Fibroblast of skin of back (primary cell): ENCODE results near the gene NDUFS2.
A peak's percentile ranks its signal among the peaks of the same experiment; 100 is the strongest.

Experiments
- DNase-seq: peaks from one replicate; pipeline ENCODE4 v3.0.0-alpha.2; 2013

Gene NDUFS2

DNA sequence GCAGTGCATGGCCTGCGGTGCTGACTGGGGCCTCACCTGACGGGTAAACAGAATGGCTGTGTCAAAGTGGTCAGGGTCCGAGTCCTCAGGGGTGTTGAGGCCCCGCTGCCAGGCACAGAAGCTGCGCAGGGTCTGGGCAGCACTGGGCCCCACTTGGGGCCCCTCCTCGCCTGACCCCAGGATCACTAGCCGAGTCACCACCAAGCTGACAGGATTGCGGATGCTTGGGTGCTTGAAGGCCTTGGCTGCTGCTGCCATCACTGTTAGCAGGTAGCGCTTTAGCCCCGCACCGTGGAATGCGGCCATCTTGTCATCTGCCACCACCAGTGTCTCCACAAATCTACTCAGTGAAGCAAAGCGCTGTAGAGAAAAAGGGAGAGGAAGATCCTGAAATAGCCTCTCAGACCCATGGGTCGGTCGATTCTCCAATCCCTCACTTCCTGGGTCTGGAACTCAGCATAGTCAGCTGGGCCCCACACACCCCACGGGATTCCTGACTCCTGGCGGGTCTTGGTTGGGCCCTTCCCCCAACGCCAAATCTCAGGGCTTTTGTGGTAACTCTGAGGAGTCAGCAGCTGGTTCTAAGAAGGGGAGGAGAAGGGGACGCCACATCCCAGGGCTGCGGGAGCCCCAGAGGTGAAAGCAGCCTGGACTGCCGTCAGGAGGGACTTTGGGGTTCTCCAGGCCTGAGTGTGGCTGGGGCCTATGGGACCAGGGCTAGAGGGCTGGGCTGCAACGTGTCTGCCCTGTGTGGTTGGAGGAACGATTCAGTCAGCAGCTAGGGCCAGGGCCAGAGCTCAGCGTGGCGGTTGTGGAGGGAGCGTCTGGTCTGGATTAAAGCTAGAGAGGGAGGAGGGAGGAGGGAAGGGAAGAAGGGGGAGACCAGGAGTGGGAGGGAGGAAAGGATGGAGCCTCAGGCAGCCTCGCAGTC is 5.4 kb upstream of the NDUFS2 start:
- peak; percentile 91 for DNase-seq

DNA sequence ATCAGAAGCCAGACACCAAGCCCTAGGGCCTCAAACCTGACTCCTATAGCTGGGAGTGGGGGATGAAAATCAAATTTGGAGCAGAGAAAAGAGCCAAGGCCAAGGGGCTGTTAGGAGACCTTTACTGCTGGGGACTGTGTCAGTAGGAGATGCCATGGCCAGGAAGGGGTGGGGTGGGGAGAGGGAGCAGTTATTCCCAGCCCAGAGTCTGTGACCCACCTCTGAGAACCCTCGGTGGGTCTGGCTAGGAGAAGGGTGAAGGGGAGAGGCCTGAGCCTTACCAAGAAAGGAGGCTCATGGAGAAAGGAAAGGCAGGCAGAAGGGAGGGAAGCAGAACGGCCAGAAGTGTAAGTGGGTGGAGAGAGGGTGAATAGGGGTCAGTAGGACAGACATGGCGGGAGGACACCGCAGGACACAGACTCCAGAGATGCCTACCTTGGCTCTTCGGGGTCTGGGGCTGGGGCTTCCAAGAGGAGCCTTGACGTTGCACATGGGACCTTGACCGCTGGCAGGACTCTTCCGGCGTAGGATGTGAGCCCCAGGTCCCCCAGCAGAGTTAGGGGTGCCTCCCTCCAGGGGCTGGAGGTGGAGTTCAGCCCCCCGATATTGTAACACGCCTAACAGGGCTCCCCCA is 4.5 kb upstream of the NDUFS2 start:
- no peak for DNase-seq

GRCh38 chr1:161198194-161198896 is 3.8 kb upstream of the NDUFS2 start:
- peak; percentile 54 for DNase-seq

- DNase-seq = peak; percentile 97
Measured at GRCh38 chr1:161198897-161199431, 3.2 kb upstream of the NDUFS2 start, which contains the start of gene ADAMTS4. Gene ADAMTS4, minus strand, starts transcription at chr1:161199054. Its CDS starts 427 bp downstream, at chr1:161198627.

- no peak for DNase-seq
Measured at GRCh38 chr1:161199506-161200139, 2.5 kb upstream of the NDUFS2 start.

DNA sequence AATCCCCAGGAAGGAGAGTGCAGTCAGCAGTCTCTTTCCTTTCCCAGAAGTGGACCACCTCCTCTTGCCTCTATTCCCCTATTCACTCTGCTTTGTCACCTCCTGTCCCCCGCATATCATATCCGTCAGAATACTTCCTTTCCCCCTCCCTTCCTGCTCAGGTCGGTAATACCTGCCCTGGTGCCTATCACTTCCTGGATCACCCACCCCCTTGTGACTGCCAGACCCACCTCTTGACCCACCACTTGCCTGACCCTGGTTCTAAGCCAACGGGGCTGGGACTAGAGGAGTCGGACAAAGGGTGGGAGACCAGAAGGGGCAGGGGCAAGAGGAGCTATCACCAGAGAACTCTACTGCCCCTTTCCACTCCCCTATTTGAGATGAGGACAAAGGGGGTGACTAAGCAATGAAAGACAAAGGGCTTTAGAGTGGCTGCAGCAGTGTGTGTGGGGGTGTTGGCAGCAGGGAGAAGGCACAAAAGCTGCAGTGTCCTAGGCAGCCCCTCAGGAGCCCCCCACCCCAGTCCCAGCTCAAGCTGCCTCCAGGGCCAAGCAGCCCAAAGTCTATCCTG is 1.7 kb upstream of the NDUFS2 start:
- DNase-seq = no peak

DNA sequence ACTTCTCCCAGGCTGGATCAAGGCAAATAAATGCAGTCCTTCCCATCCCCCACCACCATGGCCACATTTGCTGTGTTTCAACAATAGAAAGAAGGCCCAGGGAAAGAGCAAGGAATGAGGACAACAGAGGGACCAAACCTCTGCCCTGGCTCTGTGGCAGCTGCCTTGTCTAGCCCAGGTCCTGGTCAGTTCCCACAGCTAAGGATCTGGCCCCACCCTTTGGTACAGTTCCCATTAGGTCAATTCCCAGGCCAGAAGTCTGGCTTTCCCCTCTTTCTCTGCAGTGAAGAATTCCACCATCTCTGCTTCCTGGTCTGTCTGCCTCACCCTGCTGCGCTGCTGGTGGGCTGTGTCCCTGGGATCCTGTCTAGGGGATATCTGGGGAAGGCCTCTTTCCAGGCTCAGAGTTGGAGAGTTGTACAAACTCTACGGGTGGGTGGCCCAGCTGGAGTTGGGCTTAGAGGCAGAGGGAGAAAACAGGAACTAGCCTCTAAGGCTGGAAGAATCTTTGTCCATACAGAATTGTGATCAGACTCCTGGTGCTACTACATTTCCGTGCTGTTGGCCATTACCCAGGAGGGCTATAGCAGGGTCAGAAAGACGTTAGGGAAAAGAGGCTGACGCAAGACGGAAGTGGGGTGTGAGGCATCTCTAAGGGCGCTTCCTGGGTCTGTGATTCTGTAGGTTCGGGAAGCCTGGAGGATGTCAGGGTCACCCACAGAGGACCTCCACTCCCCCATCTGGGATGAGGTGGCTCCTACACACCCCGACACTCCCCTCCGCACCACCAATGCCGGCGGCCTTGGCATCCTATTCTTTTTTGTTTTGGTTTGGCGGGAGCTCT is 953 bp upstream of the NDUFS2 start:
- peak; percentile 62 for DNase-seq

- DNase-seq = no peak
Measured at GRCh38 chr1:161206411-161207140, 4.4 kb downstream of the NDUFS2 start.

DNA sequence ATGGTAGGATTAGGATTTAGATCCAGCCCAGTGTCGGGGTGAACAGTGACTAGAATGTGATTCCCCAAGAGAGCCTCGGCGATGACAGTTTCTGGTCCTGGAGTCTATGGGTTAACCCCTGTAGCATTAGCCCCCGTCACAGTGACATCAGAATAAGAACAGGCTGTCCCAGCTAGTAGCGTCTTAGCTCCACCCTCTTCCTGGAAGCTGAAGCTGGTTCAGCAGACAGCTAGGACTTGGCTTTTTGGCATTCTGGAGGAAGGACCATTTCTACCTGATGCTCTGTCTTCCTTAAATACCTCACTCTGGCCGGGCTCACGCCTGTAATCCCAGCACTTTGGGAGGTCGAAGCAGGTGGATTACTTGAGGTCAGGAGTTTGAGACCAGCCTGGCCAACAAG is 5.0 kb downstream of the NDUFS2 start:
- no peak for DNase-seq

GRCh38 chr1:161209790-161210409 is 7.7 kb downstream of the NDUFS2 start:
- DNase-seq = peak; percentile 72

GRCh38 chr1:161214369-161214768 is 12.2 kb downstream of the NDUFS2 start:
- DNase-seq = no peak

- DNase-seq = no peak
Measured at GRCh38 chr1:161215076-161215475, 12.9 kb downstream of the NDUFS2 start, which contains the start of gene FCER1G. Gene FCER1G, plus strand, starts transcription at chr1:161215295. Its CDS starts 27 bp downstream, at chr1:161215322.

DNA sequence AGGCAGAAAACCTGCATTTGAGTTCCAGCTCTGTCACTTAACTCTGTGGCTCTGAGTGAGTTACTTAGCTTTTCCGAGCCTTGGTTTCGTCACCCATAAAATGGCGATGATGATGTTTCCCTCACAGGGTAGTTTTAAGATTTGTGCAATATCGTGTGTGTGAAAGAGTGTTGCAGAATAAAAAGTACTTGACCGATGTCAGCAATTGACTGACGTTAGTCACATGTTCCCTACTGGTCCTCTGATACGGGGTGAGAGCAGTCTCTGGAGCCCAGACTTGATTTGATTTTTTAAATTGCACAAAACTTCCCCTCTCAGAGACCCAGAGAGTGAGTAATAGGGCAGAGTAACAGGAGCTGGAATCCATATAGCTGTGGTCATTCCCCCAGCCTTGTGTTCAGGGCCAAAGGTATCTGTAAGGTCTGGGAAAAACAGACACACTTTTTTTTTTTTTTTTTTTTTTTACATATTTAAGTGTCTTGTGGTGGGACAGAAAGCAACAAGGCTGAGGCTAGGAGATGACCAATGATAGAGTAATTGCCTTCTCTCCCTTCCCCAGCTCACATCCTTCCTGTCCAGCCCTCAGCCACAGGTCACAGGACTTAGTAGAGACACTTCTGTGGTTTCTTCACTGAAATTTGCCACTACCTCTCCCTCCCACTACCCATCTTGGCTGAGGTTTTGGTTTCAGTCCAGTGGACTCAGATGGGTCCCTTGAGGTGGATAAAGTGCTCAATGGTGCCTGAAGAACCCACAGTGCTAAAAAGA is 15.0 kb downstream of the NDUFS2 start:
- peak; percentile 33 for DNase-seq

DNA sequence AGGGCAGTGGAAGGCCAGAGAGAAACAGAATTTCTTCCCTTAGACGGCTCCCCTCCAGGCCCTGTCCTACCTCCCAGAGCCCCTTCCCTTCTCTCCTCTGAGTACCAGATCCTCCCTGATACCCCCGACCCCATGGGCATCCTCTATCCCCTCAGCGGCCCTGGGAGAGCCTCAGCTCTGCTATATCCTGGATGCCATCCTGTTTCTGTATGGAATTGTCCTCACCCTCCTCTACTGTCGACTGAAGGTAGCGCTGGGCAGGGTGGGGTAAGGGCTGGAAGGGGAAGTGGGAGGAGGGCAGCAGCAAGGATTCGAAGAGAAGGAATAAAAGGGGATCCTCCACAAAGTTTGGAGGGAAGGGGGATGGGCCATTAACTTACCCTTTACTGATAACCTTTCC is 15.7 kb downstream of the NDUFS2 start:
- DNase-seq = no peak

- DNase-seq = no peak
Measured at GRCh38 chr1:161218301-161219077, 16.3 kb downstream of the NDUFS2 start.

DNA sequence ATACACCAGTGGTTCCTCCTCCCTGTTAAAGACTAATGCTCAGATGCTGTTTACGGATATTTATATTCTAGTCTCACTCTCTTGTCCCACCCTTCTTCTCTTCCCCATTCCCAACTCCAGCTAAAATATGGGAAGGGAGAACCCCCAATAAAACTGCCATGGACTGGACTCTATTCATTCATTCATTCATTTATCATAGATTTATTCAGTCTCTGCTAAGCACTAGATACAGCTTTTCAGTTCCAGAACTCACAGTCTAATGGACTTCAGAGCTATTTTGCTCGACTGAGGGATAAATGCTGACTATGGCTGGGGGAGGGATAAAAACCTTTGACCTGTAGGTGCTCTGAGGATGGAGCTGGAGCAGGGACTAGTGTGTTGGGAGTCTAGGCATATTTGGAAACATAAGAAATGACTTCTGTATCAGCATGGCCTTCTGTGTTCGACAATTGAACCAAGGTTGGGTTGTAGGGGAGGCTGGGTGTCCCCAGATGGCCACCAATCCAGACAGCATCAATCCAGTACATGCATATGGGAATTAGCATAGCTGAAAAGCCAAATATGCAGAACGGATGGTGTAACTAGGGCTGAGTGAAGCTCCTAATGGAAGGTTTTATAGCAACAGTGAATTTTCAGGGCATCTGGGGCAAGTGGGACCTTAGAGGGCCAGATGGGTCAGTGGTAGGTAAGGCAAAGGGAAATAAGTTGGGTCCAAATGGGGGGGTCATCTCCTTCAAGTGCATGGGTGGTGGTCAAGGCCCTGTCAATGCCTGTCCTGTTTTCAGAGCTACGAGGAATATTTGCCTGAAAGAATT is 17.1 kb downstream of the NDUFS2 start:
- DNase-seq = no peak

GRCh38 chr1:161220002-161220401 is 17.8 kb downstream of the NDUFS2 start:
- DNase-seq = no peak
